ENCODE results near the gene DOCK7.

DOCK7 gene

GRCh38 chr1:62426794-62427193 is 261.4 kb downstream of the DOCK7 start:
- DNase-seq (ENCODE audit: insufficient read length, low spot score) (no peak), FAIRE-seq (no peak)
- TF ChIP-seq CTCF (IDR thresholded peaks at IDR 0.05; ENCODE audit: insufficient read depth, missing control alignments), result no peak

GRCh38 chr1:62426237-62426636 is 261.9 kb downstream of the DOCK7 start:
- no peak for TF ChIP-seq CTCF (IDR thresholded peaks at IDR 0.05; ENCODE audit: insufficient read depth, missing control alignments)
- DNase-seq (ENCODE audit: insufficient read length, low spot score) (no peak), FAIRE-seq (no peak)

GRCh38 chr1:62425041-62425440 is 263.1 kb downstream of the DOCK7 start:
- no peak for TF ChIP-seq CTCF (IDR thresholded peaks at IDR 0.05; ENCODE audit: insufficient read depth, missing control alignments)
- DNase-seq (ENCODE audit: insufficient read length, low spot score) (no peak), FAIRE-seq (no peak)

- no peak for TF ChIP-seq CTCF (IDR thresholded peaks at IDR 0.05; ENCODE audit: insufficient read depth, missing control alignments)
- no peak for FAIRE-seq
- no peak for DNase-seq (ENCODE audit: insufficient read length, low spot score)
Observed at GRCh38 chr1:62424411-62424810, 263.8 kb downstream of the DOCK7 start.

GRCh38 chr1:62423580-62424242 is 264.5 kb downstream of the DOCK7 start:
- FAIRE-seq, result no peak
- no peak for DNase-seq (ENCODE audit: insufficient read length, low spot score)
- TF ChIP-seq CTCF (IDR thresholded peaks at IDR 0.05; ENCODE audit: insufficient read depth, missing control alignments), result no peak

- DNase-seq (ENCODE audit: insufficient read length, low spot score) (no peak), FAIRE-seq (no peak)
- TF ChIP-seq CTCF (IDR thresholded peaks at IDR 0.05; ENCODE audit: insufficient read depth, missing control alignments), result no peak
Observed at GRCh38 chr1:62420214-62420613, 268.0 kb downstream of the DOCK7 start.

GRCh38 chr1:62417351-62417999 is 270.7 kb downstream of the DOCK7 start:
- no peak for TF ChIP-seq CTCF (IDR thresholded peaks at IDR 0.05; ENCODE audit: insufficient read depth, missing control alignments)
- no peak for FAIRE-seq
- DNase-seq (ENCODE audit: insufficient read length, low spot score), result no peak
